ENCODE results near the gene CDC6.

CDC6 gene

DNA sequence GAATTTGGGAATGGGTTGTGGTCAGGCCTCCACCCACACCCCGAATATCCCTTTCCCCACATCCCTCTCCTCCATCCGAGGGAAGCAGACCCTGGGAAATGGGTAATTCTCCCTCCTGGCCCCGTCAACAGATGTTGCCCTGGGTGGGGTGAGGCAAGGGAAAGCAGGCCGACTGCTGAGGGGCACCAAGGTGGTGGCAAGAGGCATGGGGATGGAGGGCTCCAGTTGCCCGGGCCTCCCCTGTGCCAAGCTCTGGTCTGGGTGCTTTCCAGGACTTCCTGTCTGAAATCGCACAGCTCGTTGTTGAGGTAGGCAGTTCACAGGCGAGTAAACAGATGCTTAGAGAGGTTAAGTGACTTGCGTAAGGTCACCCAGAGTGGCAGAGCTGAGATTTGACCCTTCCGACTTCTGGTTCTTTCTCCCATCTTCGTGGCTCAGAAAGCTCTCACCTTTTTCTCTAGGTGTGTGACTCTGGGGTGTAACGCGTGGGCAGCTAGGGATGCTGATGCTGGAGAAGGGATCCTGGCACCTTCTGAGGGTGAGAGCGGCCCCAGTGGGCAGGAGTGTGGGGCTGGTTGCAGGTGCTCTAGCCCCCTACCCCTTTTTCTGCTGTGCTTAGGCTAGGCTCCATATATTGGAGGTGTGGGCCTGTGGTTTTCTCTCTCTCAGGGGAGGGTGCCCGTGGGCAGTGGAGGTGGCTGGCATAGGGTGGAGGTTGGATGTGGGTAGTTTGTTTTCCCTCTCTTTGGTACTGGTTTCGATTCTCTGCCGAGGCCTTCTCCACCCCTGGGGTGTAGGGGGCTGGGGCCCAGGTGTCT, 38.5 kb downstream of the CDC6 start:
- no peak for TF ChIP-seq TEAD4 (IDR thresholded peaks at IDR 0.05)
- TF ChIP-seq TCF12 (IDR thresholded peaks at IDR 0.05; ENCODE audit: low read depth): no peak
- TF ChIP-seq, protein P1, sequence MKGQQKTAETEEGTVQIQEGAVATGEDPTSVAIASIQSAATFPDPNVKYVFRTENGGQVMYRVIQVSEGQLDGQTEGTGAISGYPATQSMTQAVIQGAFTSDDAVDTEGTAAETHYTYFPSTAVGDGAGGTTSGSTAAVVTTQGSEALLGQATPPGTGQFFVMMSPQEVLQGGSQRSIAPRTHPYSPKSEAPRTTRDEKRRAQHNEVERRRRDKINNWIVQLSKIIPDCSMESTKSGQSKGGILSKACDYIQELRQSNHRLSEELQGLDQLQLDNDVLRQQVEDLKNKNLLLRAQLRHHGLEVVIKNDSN (IDR thresholded peaks at IDR 0.05): no peak
- TF ChIP-seq TAF1 (IDR thresholded peaks at IDR 0.05; ENCODE audit: low read depth): no peak
- TF ChIP-seq, protein P2, sequence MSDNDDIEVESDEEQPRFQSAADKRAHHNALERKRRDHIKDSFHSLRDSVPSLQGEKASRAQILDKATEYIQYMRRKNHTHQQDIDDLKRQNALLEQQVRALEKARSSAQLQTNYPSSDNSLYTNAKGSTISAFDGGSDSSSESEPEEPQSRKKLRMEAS (IDR thresholded peaks at IDR 0.05): no peak
- no peak for TF ChIP-seq CEBPB (IDR thresholded peaks at IDR 0.05)
- TF ChIP-seq NFIC (IDR thresholded peaks at IDR 0.05): no peak

DNA sequence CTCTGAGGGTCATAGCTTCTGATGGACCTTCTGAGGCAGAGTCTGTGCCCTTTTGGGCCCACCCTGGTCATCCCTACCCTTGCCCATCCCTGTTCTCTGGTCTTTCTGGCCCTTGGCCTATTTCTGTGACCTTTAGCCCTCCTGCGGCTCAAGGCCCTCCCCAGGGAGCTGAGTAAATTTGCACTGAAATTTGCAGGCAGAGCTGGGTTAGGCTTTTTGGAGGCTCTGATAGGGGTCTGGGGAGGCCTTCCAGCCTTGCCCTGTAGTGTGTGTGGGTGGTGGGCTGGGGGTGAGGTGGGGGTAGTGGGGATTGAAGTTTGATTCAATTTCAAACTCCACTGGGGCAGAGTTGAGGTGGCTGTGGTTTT, 39.1 kb downstream of the CDC6 start:
- TF ChIP-seq ZBTB7A (IDR thresholded peaks at IDR 0.05; ENCODE audit: low read depth) (no peak), TEAD4 (IDR thresholded peaks at IDR 0.05) (no peak), EP300 (IDR thresholded peaks at IDR 0.05; ENCODE audit: borderline replicate concordance) (no peak), FOXM1 (IDR thresholded peaks at IDR 0.05; ENCODE audit: borderline replicate concordance, low read depth) (no peak), TAF1 (IDR thresholded peaks at IDR 0.05; ENCODE audit: low read depth) (no peak), YY1 (IDR thresholded peaks at IDR 0.05; ENCODE audit: low read depth) (no peak), EGR1 (IDR thresholded peaks at IDR 0.05) (no peak), TCF12 (IDR thresholded peaks at IDR 0.05; ENCODE audit: low read depth) (no peak)
- TF ChIP-seq, protein P3, sequence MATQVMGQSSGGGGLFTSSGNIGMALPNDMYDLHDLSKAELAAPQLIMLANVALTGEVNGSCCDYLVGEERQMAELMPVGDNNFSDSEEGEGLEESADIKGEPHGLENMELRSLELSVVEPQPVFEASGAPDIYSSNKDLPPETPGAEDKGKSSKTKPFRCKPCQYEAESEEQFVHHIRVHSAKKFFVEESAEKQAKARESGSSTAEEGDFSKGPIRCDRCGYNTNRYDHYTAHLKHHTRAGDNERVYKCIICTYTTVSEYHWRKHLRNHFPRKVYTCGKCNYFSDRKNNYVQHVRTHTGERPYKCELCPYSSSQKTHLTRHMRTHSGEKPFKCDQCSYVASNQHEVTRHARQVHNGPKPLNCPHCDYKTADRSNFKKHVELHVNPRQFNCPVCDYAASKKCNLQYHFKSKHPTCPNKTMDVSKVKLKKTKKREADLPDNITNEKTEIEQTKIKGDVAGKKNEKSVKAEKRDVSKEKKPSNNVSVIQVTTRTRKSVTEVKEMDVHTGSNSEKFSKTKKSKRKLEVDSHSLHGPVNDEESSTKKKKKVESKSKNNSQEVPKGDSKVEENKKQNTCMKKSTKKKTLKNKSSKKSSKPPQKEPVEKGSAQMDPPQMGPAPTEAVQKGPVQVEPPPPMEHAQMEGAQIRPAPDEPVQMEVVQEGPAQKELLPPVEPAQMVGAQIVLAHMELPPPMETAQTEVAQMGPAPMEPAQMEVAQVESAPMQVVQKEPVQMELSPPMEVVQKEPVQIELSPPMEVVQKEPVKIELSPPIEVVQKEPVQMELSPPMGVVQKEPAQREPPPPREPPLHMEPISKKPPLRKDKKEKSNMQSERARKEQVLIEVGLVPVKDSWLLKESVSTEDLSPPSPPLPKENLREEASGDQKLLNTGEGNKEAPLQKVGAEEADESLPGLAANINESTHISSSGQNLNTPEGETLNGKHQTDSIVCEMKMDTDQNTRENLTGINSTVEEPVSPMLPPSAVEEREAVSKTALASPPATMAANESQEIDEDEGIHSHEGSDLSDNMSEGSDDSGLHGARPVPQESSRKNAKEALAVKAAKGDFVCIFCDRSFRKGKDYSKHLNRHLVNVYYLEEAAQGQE (IDR thresholded peaks at IDR 0.05; ENCODE audit: low read depth): no peak
- TF ChIP-seq, protein P2 (IDR thresholded peaks at IDR 0.05): no peak

DNA sequence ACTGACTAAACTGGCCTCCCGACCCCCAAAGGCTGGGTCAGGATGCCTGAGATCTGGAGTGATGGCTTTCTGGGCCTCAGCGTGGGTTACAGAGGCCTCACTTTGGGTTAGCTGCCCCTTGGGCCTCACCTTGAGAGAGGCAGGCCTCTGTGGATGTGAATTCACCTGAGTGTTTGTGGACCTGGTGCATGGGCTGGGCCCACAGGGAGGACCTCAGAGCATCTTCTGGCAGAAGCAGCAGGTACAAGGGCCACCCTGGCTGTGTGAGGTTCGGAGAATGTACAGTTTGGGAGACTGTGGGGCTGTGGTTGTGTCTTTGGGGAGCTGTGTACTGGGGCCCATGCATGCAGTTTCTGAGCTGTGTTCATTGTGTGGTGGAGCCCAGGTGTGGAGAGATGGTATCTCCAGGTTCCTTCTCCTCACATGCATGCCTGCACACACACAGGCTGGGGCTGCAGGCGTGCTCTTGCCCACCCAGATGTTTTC, 39.6 kb downstream of the CDC6 start:
- TF ChIP-seq, protein P2 (IDR thresholded peaks at IDR 0.05): no peak
- TF ChIP-seq, protein P1 (IDR thresholded peaks at IDR 0.05): no peak
- TF ChIP-seq TAF1 (IDR thresholded peaks at IDR 0.05; ENCODE audit: low read depth) (no peak), FOXM1 (IDR thresholded peaks at IDR 0.05; ENCODE audit: borderline replicate concordance, low read depth) (no peak), TCF12 (IDR thresholded peaks at IDR 0.05; ENCODE audit: low read depth) (no peak), NFIC (IDR thresholded peaks at IDR 0.05) (no peak), RAD21 (IDR thresholded peaks at IDR 0.05; ENCODE audit: low read depth) (no peak), EGR1 (IDR thresholded peaks at IDR 0.05) (no peak), EP300 (IDR thresholded peaks at IDR 0.05; ENCODE audit: borderline replicate concordance) (no peak), CEBPB (IDR thresholded peaks at IDR 0.05) (no peak), CREB1 (IDR thresholded peaks at IDR 0.05; ENCODE audit: low read depth) (no peak), YY1 (IDR thresholded peaks at IDR 0.05; ENCODE audit: low read depth) (no peak), TEAD4 (IDR thresholded peaks at IDR 0.05) (no peak), ZBTB7A (IDR thresholded peaks at IDR 0.05; ENCODE audit: low read depth) (no peak)
- TF ChIP-seq, protein P3 (IDR thresholded peaks at IDR 0.05; ENCODE audit: low read depth): no peak

DNA sequence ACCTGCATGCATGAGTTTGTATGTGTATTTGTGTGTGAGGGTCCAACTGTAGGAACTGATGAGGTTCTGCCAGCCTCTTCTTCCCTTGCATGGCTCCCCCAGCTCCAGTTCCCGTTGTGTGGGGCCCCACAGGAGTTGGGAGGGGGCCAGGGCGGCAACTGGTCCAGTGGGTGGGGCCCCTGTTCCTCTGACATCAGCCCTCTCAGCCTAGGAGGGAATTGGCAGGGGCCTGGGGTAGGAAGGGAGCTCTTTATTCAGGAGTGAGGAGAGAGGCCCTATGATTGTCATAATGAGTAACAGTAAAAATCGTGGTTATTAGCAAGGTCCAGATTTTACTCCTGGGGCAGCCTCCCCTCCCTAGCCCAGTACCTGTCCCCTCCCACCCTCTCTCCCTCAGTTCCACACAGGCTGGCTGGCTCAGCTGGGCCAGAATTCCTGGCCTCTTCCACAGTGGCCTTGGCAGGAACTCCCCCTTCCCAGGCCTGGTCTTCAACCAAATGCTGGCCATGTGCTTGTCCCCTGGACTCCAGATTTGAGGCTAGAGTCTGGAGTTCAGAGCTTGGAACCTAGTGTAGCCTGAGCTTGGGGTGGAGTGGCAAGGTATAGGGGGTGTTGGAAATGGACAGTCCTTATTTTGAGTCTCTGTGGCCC, 40.2 kb downstream of the CDC6 start:
- no peak for TF ChIP-seq EGR1 (IDR thresholded peaks at IDR 0.05)
- no peak for TF ChIP-seq TEAD4 (IDR thresholded peaks at IDR 0.05)
- TF ChIP-seq RAD21 (IDR thresholded peaks at IDR 0.05; ENCODE audit: low read depth): no peak
- TF ChIP-seq CEBPB (IDR thresholded peaks at IDR 0.05): no peak
- TF ChIP-seq, protein P1 (IDR thresholded peaks at IDR 0.05): no peak
- TF ChIP-seq, protein P2 (IDR thresholded peaks at IDR 0.05): no peak
- no peak for TF ChIP-seq TCF12 (IDR thresholded peaks at IDR 0.05; ENCODE audit: low read depth)
- no peak for TF ChIP-seq FOXM1 (IDR thresholded peaks at IDR 0.05; ENCODE audit: borderline replicate concordance, low read depth)
- no peak for TF ChIP-seq EP300 (IDR thresholded peaks at IDR 0.05; ENCODE audit: borderline replicate concordance)
- TF ChIP-seq NFIC (IDR thresholded peaks at IDR 0.05): no peak
- TF ChIP-seq ZBTB7A (IDR thresholded peaks at IDR 0.05; ENCODE audit: low read depth): no peak
- TF ChIP-seq YY1 (IDR thresholded peaks at IDR 0.05; ENCODE audit: low read depth): no peak
- TF ChIP-seq TAF1 (IDR thresholded peaks at IDR 0.05; ENCODE audit: low read depth): no peak
- TF ChIP-seq CREB1 (IDR thresholded peaks at IDR 0.05; ENCODE audit: low read depth): no peak
- TF ChIP-seq, protein P3 (IDR thresholded peaks at IDR 0.05; ENCODE audit: low read depth): no peak
